ENCODE data around the gene CIDEB.

Gene CIDEB

DNA sequence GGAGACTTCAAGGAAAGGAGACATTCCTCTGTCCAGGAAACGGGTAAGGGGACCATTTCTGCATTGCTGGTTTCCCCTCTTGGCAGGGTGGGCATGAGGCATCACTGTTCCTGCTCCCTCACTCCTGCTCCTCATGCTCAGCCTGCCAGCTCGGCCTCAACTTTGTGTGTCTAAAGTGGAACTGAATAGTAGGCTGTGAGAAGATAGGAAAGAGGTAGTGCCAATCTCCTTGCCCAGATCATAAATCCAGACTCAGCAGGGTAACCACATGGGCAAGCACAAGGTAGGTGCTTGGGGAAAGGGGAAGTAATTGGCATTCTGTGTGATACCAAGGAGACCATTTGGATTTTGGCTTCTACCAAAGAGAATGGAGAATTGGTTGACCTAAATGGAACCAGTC is 6.1 kb upstream of the CIDEB start:
- Histone ChIP-seq H3K27ac (ENCODE audit: low read length) (no peak overlapping the region), H3K4me2 (ENCODE audit: insufficient read depth, low read length) (no peak overlapping the region)
- no peak for DNase-seq

DNA sequence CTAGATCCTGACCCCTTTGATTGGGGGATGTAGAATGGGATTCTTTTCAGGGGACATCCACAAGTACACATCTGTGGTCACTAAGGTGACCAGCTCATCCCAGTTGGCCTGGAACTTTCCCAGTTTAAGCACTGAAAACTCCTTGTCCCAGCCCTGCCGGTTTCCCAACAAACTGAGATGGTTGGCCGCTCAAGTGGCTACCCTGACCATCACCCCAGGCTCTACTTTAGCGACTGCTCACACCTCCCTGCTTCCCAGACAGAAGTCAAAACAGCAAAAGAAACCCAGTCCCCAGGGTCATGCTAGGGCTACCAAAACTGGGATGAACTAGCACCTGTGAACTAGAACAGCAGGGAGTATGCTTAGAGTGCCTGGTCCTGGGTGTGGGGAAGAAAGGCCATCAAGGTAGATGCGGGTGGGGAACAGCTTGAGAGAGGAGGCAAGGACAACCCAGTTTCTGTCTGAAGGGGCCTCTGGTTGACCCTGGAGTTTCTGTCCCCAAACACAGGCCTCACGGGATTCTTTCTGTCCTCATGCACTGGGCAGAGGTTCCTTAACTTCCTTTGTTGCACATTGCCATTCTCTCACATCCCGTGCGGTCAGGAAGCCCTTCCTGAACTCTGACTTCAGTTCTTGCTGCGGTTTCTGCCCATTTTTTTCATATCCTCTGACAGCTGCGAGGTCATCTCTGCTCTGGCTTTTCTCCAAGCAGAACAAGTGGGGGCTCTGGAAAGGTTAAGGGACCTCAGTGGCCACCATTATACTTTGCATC is 5.1 kb upstream of the CIDEB start:
- DNase-seq (no peak), ATAC-seq (ENCODE audit: insufficient read depth, low read depth) (no peak)
- Histone ChIP-seq H3K36me3 (ENCODE audit: insufficient read depth, low read length) (peaks cover 22% of the 10 kb centered on the region), H3K9ac (ENCODE audit: low read depth, low read length) (no peak overlapping the region), H3K27me3 (ENCODE audit: insufficient read depth, low read length, poor library complexity) (no peaks in the 10 kb centered on the region), H3K9me3 (ENCODE audit: insufficient read depth, low read length, severe bottlenecking) (no peaks in the 10 kb centered on the region), H2AFZ (ENCODE audit: low read depth, low read length) (no peak overlapping the region), H3K79me2 (ENCODE audit: insufficient read depth, low read length) (no peaks in the 10 kb centered on the region), H3K4me2 (ENCODE audit: insufficient read depth, low read length) (no peak overlapping the region), H3K27ac (ENCODE audit: low read length) (no peak overlapping the region), H3K4me3 (ENCODE audit: low read depth in 1 of 2, low read length in 2 of 2) (no peak overlapping the region), H4K20me1 (ENCODE audit: insufficient read depth, low read length) (no peaks in the 10 kb centered on the region), H3K4me1 (ENCODE audit: insufficient read depth, low read length) (no peaks in the 10 kb centered on the region)
- TF ChIP-seq EZH2 (IDR thresholded peaks at IDR 0.05; ENCODE audit: borderline replicate concordance, low read depth, low read length, severe bottlenecking), result no peak
- TF ChIP-seq, protein P1, sequence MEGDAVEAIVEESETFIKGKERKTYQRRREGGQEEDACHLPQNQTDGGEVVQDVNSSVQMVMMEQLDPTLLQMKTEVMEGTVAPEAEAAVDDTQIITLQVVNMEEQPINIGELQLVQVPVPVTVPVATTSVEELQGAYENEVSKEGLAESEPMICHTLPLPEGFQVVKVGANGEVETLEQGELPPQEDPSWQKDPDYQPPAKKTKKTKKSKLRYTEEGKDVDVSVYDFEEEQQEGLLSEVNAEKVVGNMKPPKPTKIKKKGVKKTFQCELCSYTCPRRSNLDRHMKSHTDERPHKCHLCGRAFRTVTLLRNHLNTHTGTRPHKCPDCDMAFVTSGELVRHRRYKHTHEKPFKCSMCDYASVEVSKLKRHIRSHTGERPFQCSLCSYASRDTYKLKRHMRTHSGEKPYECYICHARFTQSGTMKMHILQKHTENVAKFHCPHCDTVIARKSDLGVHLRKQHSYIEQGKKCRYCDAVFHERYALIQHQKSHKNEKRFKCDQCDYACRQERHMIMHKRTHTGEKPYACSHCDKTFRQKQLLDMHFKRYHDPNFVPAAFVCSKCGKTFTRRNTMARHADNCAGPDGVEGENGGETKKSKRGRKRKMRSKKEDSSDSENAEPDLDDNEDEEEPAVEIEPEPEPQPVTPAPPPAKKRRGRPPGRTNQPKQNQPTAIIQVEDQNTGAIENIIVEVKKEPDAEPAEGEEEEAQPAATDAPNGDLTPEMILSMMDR (IDR thresholded peaks at IDR 0.05; ENCODE audit: borderline replicate concordance, extremely low read depth, low read length, poor library complexity, severe bottlenecking), result no peak

More for the DNA sequence above, 6.1 kb upstream of the CIDEB start:
- Histone ChIP-seq H4K20me1 (ENCODE audit: insufficient read depth, low read length) (no peaks in the 10 kb centered on the region), H2AFZ (ENCODE audit: low read depth, low read length) (no peak overlapping the region), H3K9ac (ENCODE audit: low read depth, low read length) (no peak overlapping the region), H3K36me3 (ENCODE audit: insufficient read depth, low read length) (peaks cover 14% of the 10 kb centered on the region), H3K79me2 (ENCODE audit: insufficient read depth, low read length) (no peaks in the 10 kb centered on the region), H3K9me3 (ENCODE audit: insufficient read depth, low read length, severe bottlenecking) (no peaks in the 10 kb centered on the region), H3K4me1 (ENCODE audit: insufficient read depth, low read length) (no peaks in the 10 kb centered on the region), H3K27me3 (ENCODE audit: insufficient read depth, low read length, poor library complexity) (no peaks in the 10 kb centered on the region), H3K4me3 (ENCODE audit: low read depth in 1 of 2, low read length in 2 of 2) (no peak overlapping the region)
- TF ChIP-seq, protein P1 (IDR thresholded peaks at IDR 0.05; ENCODE audit: borderline replicate concordance, extremely low read depth, low read length, poor library complexity, severe bottlenecking), result no peak
- no peak for TF ChIP-seq EZH2 (IDR thresholded peaks at IDR 0.05; ENCODE audit: borderline replicate concordance, low read depth, low read length, severe bottlenecking)
- ATAC-seq (ENCODE audit: insufficient read depth, low read depth), result no peak

DNA sequence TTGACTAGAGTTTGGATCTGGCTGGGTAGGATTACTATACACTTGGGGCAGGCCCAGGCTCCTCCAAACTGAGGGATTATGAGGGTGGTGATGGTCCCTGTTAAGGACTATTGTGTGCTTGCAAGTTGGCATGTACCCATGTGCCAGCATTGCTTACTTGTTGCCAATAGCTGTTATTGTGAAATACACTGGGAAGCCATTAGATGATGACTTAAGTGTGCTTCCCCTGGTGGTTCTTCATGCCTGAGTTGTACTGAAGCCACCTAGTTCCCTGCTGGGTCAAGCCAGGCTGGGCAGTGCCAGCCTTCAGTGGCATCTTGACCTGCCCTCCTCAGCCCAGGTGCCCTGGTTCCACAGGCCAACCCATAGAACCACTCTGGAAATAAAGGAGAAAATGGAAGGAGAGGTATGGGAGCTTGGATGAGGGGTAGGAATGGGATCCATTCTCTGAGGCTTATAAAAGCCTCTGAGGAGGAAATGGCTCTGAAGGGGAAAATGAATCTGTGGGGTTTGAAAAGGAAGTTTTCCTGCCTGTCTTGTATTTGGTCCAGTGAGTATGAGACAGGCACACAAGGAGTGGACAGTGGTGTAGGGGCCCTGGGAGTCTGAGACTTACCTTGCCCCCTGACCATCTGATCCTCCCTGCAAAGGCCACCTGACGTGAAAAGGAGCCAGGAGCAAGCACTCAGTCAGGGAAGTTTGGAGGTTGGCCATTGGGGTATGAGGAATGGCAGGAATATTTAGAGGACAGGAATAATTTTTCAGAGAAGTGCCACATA is 4.2 kb upstream of the CIDEB start:
- Histone ChIP-seq H3K79me2 (ENCODE audit: insufficient read depth, low read length) (no peaks in the 10 kb centered on the region), H3K9ac (ENCODE audit: low read depth, low read length) (no peak overlapping the region), H2AFZ (ENCODE audit: low read depth, low read length) (no peak overlapping the region), H3K36me3 (ENCODE audit: insufficient read depth, low read length) (peaks cover 30% of the 10 kb centered on the region), H3K9me3 (ENCODE audit: insufficient read depth, low read length, severe bottlenecking) (no peaks in the 10 kb centered on the region), H3K27ac (ENCODE audit: low read length) (no peak overlapping the region), H3K4me2 (ENCODE audit: insufficient read depth, low read length) (no peak overlapping the region), H4K20me1 (ENCODE audit: insufficient read depth, low read length) (0 out of 2 replicates have a peak, but pooled peaks cover 4% of the 10 kb centered on the region), H3K27me3 (ENCODE audit: insufficient read depth, low read length, poor library complexity) (no peaks in the 10 kb centered on the region), H3K4me1 (ENCODE audit: insufficient read depth, low read length) (no peaks in the 10 kb centered on the region), H3K4me3 (ENCODE audit: low read depth in 1 of 2, low read length in 2 of 2) (no peak overlapping the region)
- no peak for TF ChIP-seq EZH2 (IDR thresholded peaks at IDR 0.05; ENCODE audit: borderline replicate concordance, low read depth, low read length, severe bottlenecking)
- TF ChIP-seq, protein P1 (IDR thresholded peaks at IDR 0.05; ENCODE audit: borderline replicate concordance, extremely low read depth, low read length, poor library complexity, severe bottlenecking), result no peak
- DNase-seq (no peak), ATAC-seq (ENCODE audit: insufficient read depth, low read depth) (no peak)
